GM06990 (cell line): ENCODE results near the gene PSG7.
"Not testable (repeated sequence)": the region's sequence is repeated elsewhere in the genome, so short reads cannot be mapped to it uniquely, and the experiment has no call there.

Experiments
- DNase-seq: peaks from one replicate; pipeline ENCODE4 v3.0.0-alpha.2; 2011; ENCODE audit not compliant: insufficient read length; ENCODE audit errors: extremely low read depth
- H3K27me3 ChIP-seq: replicated peaks from 2 replicates; pipeline ENCODE4 v1.6.0; 2011; ENCODE audit warnings: low read length; ENCODE audit not compliant: control insufficient read depth, insufficient read depth
- H3K36me3 ChIP-seq: 2 replicates; pipeline ENCODE4 v1.5.1; 2011; ENCODE audit warnings: low read length; ENCODE audit not compliant: control insufficient read depth, insufficient read depth
- H3K4me3 ChIP-seq: replicated peaks from 2 replicates; pipeline ENCODE4 v1.5.1; 2011; ENCODE audit warnings: low read depth, mild to moderate bottlenecking, control low read depth, low read length
- CTCF ChIP-seq: IDR thresholded peaks from 2 replicates; pipeline ENCODE4 v1.5.1; 2011; ENCODE audit warnings: low read length, control low read depth, mild to moderate bottlenecking, inconsistent platforms; ENCODE audit not compliant: insufficient read depth, poor library complexity, severe bottlenecking

Gene PSG7

GRCh38 chr19:42923106-42923505 is 13.9 kb downstream of the PSG7 start:
- not testable (repeated sequence) for H3K4me3 ChIP-seq, DNase-seq, H3K27me3 ChIP-seq, H3K36me3 ChIP-seq
- peak; percentile 80 for TF ChIP-seq CTCF

- not testable (repeated sequence) for H3K27me3 ChIP-seq, H3K4me3 ChIP-seq, H3K36me3 ChIP-seq, DNase-seq
These were observed 16.0 kb downstream of the PSG7 start for GRCh38 chr19:42920971-42921370.

- H3K36me3 ChIP-seq: no peaks in the 10 kb centered on the region
- no peak for DNase-seq
- H3K4me3 ChIP-seq: no peak overlapping the region
- H3K27me3 ChIP-seq: no peaks in the 10 kb centered on the region
- no peak for TF ChIP-seq CTCF
These were observed 17.3 kb downstream of the PSG7 start for GRCh38 chr19:42919757-42920079.

- not testable (repeated sequence) for H3K4me3 ChIP-seq, H3K27me3 ChIP-seq, H3K36me3 ChIP-seq, DNase-seq
- TF ChIP-seq CTCF: peak; percentile 53
These were observed 17.8 kb downstream of the PSG7 start for GRCh38 chr19:42919070-42919756.

GRCh38 chr19:42918377-42919069 is 18.5 kb downstream of the PSG7 start:
- not testable (repeated sequence) for H3K27me3 ChIP-seq, H3K4me3 ChIP-seq, DNase-seq, H3K36me3 ChIP-seq

- not testable (repeated sequence) for DNase-seq, H3K36me3 ChIP-seq, H3K4me3 ChIP-seq, H3K27me3 ChIP-seq
These were observed 19.4 kb downstream of the PSG7 start, which contains the start of gene PSG6 for GRCh38 chr19:42917634-42918033. Gene PSG6, minus strand, starts transcription at chr19:42917894. Its CDS starts 102 bp downstream, at chr19:42917792.

- H3K4me3 ChIP-seq, H3K27me3 ChIP-seq, H3K36me3 ChIP-seq, DNase-seq: not testable (repeated sequence)
These were observed 20.1 kb downstream of the PSG7 start for GRCh38 chr19:42916931-42917330.

GRCh38 chr19:42913516-42913915 is 23.5 kb downstream of the PSG7 start:
- not testable (repeated sequence) for H3K4me3 ChIP-seq, H3K27me3 ChIP-seq, DNase-seq, H3K36me3 ChIP-seq

- not testable (repeated sequence) for H3K36me3 ChIP-seq, DNase-seq, H3K4me3 ChIP-seq, H3K27me3 ChIP-seq
These were observed 24.1 kb downstream of the PSG7 start for GRCh38 chr19:42912941-42913340.

GRCh38 chr19:42911731-42912130 is 25.3 kb downstream of the PSG7 start:
- H3K27me3 ChIP-seq, DNase-seq, H3K36me3 ChIP-seq, H3K4me3 ChIP-seq: not testable (repeated sequence)

- H3K4me3 ChIP-seq, H3K27me3 ChIP-seq, H3K36me3 ChIP-seq, DNase-seq: not testable (repeated sequence)
These were observed 30.8 kb downstream of the PSG7 start for GRCh38 chr19:42906162-42906561.
